SK-N-SH (cell line): ENCODE data around the gene TELO2. TPM values are rescaled to one million over a fixed set of nuclear protein-coding genes. Genes with fewer than 3 reads are reported as not detected.

ENCODE experiments used
- CTCF ChIA-PET: fragments of 300-600, 350-600 bp; formaldehyde crosslinking; extraction: SDS; loops from one replicate; lab custom pipeline; 2021; lab: Yijun Ruan, JAX
- POLR2A ChIA-PET: fragments of 350-600 bp; sonication (Branson Sonifier 250); formaldehyde crosslinking; extraction: SDS; loops from one replicate; lab custom pipeline; 2020; ENCODE audit warnings: antibody characterized with exemption, inconsistent platforms; lab: Yijun Ruan, JAX
- DNase-seq: peaks from one replicate; pipeline ENCODE4 v3.0.0; 2012
- H2AFZ ChIP-seq: fragments of 200-600 bp; sonication (generic); 2 replicates; pipeline ENCODE4 v1.8.1; 2016; ENCODE audit warnings: antibody characterized with exemption, mild to moderate bottlenecking, low read depth
- H3F3A ChIP-seq: fragments of 200-600 bp; sonication (generic); replicated peaks from 2 replicates; pipeline ENCODE3; 2016; ENCODE audit warnings: antibody characterized with exemption, mild to moderate bottlenecking; ENCODE audit not compliant: insufficient read depth
- H3K27ac ChIP-seq, 2 experiments: fragments of 200-500 bp in 1 of 2; fragments of 200-600 bp in 1 of 2; sonication (Bioruptor generic) in 1 of 2; sonication (generic), shearing (Covaris generic) in 1 of 2; 2 replicates each; pipeline versions ENCODE4 v1.5.1 to v1.6.1; 2014 to 2016; ENCODE audit warnings: low read depth in 2 of 2, inconsistent platforms in 1 of 2, low read length in 1 of 2, mild to moderate bottlenecking in 1 of 2, mixed read lengths in 1 of 2
- H3K27me3 ChIP-seq: fragments of 200-600 bp; sonication (generic), shearing (Covaris generic); 2 replicates; pipeline ENCODE4 v1.6.1; 2016; ENCODE audit warnings: mixed run types; ENCODE audit not compliant: insufficient read depth
- H3K36me3 ChIP-seq, 2 experiments: fragments of 200-500 bp in 1 of 2; fragments of 200-600 bp in 1 of 2; sonication (Bioruptor generic) in 1 of 2; sonication (generic) in 1 of 2; replicated peaks in 1 of 2; 2 replicates each; pipeline versions ENCODE3 to v1.5.1; 2014 to 2016; ENCODE audit warnings: low read length in 1 of 2, mild to moderate bottlenecking in 1 of 2; ENCODE audit not compliant: insufficient read depth in 2 of 2, control insufficient read depth in 1 of 2
- H3K4me1 ChIP-seq, 2 experiments: fragments of 200-500 bp in 1 of 2; fragments of 200-600 bp in 1 of 2; sonication (Bioruptor generic) in 1 of 2; sonication (generic), shearing (Covaris generic) in 1 of 2; 2 replicates each; pipeline versions ENCODE4 v1.5.1 to v1.6.1; 2014 to 2016; ENCODE audit warnings: low read depth in 1 of 2, low read length in 1 of 2, mixed run types in 1 of 2; ENCODE audit not compliant: insufficient read depth in 2 of 2, control insufficient read depth in 1 of 2
- H3K4me2 ChIP-seq: fragments of 200-600 bp; sonication (generic), shearing (Covaris generic); 2 replicates; pipeline ENCODE4 v1.6.1; 2017; ENCODE audit warnings: mixed run types
- H3K4me3 ChIP-seq, 2 experiments: fragments of 200-500 bp in 1 of 2; fragments of 200-600 bp in 1 of 2; sonication (Bioruptor generic) in 1 of 2; sonication (generic), shearing (Covaris generic) in 1 of 2; 2 replicates each; pipeline versions ENCODE4 v1.5.1 to v1.8.1; 2014 to 2016; ENCODE audit warnings: low read depth in 2 of 2, inconsistent platforms in 1 of 2, low read length in 1 of 2, mild to moderate bottlenecking in 1 of 2, mixed read lengths in 1 of 2, moderate library complexity in 1 of 2
- H3K79me2 ChIP-seq: fragments of 200-600 bp; sonication (generic); 2 replicates; pipeline ENCODE4 v1.8.1; 2017; ENCODE audit warnings: mild to moderate bottlenecking; ENCODE audit not compliant: insufficient read depth
- H3K9ac ChIP-seq: fragments of 200-600 bp; sonication (generic); 2 replicates; pipeline ENCODE4 v1.6.1; 2017; ENCODE audit warnings: mixed run types
- H3K9me2 ChIP-seq: fragments of 200-600 bp; sonication (generic); 2 replicates; pipeline ENCODE4 v1.6.1; 2017; ENCODE audit warnings: mixed run types
- H3K9me3 ChIP-seq: fragments of 200-600 bp; sonication (generic); 2 replicates; pipeline ENCODE4 v1.6.1; 2017; ENCODE audit warnings: mixed run types, mild to moderate bottlenecking, moderate library complexity
- H4K20me1 ChIP-seq: fragments of 200-600 bp; sonication (generic); 2 replicates; pipeline ENCODE4 v1.6.1; 2017; ENCODE audit warnings: mild to moderate bottlenecking, mixed run types; ENCODE audit not compliant: insufficient read depth
- CHD2 ChIP-seq: fragments of 150-350 bp; IDR thresholded peaks from 2 replicates; pipeline ENCODE4 v1.6.1; 2018; ENCODE audit warnings: low read length; ENCODE audit not compliant: partially characterized antibody
- CTCF ChIP-seq: fragments of 200-600 bp; sonication (generic); IDR thresholded peaks from 2 replicates; pipeline ENCODE4 v1.6.1; 2017; ENCODE audit warnings: antibody characterized with exemption, mild to moderate bottlenecking, moderate library complexity
- ELF1 ChIP-seq: IDR thresholded peaks from 2 replicates; pipeline ENCODE4 v1.4.0; 2012
- EP300 ChIP-seq, 2 experiments: IDR thresholded peaks; 2 replicates each; pipeline versions ENCODE4 v1.4.0 to v1.6.1; 2012; ENCODE audit warnings: borderline replicate concordance in 1 of 2, low read depth in 1 of 2, low read length in 1 of 2
- EZH2phosphoT487 ChIP-seq: fragments of 200-600 bp; sonication (generic); IDR thresholded peaks from 2 replicates; pipeline ENCODE4 v1.6.1; 2017; ENCODE audit warnings: low read depth, mixed run types, mild to moderate bottlenecking, antibody characterized with exemption, moderate library complexity, borderline replicate concordance
- FOSL2 ChIP-seq: IDR thresholded peaks from 2 replicates; pipeline ENCODE4 v1.4.0; 2012; ENCODE audit warnings: low read depth, mild to moderate bottlenecking, moderate library complexity, borderline replicate concordance
- FOXJ3 ChIP-seq: sonication (generic); formaldehyde crosslinking; IDR thresholded peaks from 2 replicates; pipeline ENCODE4 v1.5.1; 2020; ENCODE audit warnings: mild to moderate bottlenecking, missing genetic modification reagents
- GABPA ChIP-seq: IDR thresholded peaks from 2 replicates; pipeline ENCODE4 v1.4.0; 2012; ENCODE audit warnings: low read depth, mild to moderate bottlenecking
- GATA2 ChIP-seq: sonication (generic); formaldehyde crosslinking; IDR thresholded peaks from 2 replicates; pipeline ENCODE4 v1.5.0; 2020; ENCODE audit warnings: mild to moderate bottlenecking, missing genetic modification reagents
- JUND ChIP-seq: IDR thresholded peaks from 2 replicates; pipeline ENCODE4 v1.4.0; 2012
- MEF2A ChIP-seq: IDR thresholded peaks from 2 replicates; pipeline ENCODE4 v1.4.0; 2012; ENCODE audit warnings: low read depth, borderline replicate concordance
- NFIC ChIP-seq: IDR thresholded peaks from 2 replicates; pipeline ENCODE4 v1.4.0; 2012; ENCODE audit warnings: borderline replicate concordance
- PBX3 ChIP-seq: IDR thresholded peaks from 2 replicates; pipeline ENCODE4; 2012
- POLR2AphosphoS5 ChIP-seq: IDR thresholded peaks from 2 replicates; pipeline ENCODE4 v1.6.1; 2012; ENCODE audit warnings: low read depth, low read length
- RAD21 ChIP-seq: IDR thresholded peaks from 2 replicates; pipeline ENCODE4 v1.6.1; 2012; ENCODE audit warnings: mild to moderate bottlenecking, low read length
- RCOR1 ChIP-seq: fragments of 150-350 bp; IDR thresholded peaks from 2 replicates; pipeline ENCODE4 v1.6.1; 2017; ENCODE audit warnings: antibody characterized with exemption, low read length
- RFX5 ChIP-seq: IDR thresholded peaks from 2 replicates; pipeline ENCODE4 v1.6.1; 2012; ENCODE audit warnings: mild to moderate bottlenecking, improper control_type of control experiment, low read length
- SIN3A ChIP-seq: IDR thresholded peaks from 2 replicates; pipeline ENCODE4 v1.6.1; 2012; ENCODE audit warnings: low read depth, mild to moderate bottlenecking, low read length, moderate library complexity, borderline replicate concordance
- TAF1 ChIP-seq: IDR thresholded peaks from 2 replicates; pipeline ENCODE4 v1.6.1; 2012; ENCODE audit warnings: low read depth, mild to moderate bottlenecking, low read length, moderate library complexity, borderline replicate concordance
- TEAD4 ChIP-seq: IDR thresholded peaks from 2 replicates; pipeline ENCODE4 v1.4.0; 2012; ENCODE audit warnings: mild to moderate bottlenecking, borderline replicate concordance; ENCODE audit not compliant: insufficient read depth
- USF1 ChIP-seq: IDR thresholded peaks from 2 replicates; pipeline ENCODE4 v1.4.0; 2012; ENCODE audit warnings: low read depth, borderline replicate concordance
- USF2 ChIP-seq: fragments of 150-350 bp; IDR thresholded peaks from 2 replicates; pipeline ENCODE4 v1.6.1; 2017; ENCODE audit warnings: antibody characterized with exemption, low read length, low read depth, borderline replicate concordance
- YY1 ChIP-seq: IDR thresholded peaks from 2 replicates; pipeline ENCODE4 v1.4.0; 2012; ENCODE audit warnings: low read depth, mild to moderate bottlenecking
- WGBS: methylation state at CpG from one replicate; pipeline ENCODE4 v1.1.6; 2017; ENCODE audit warnings: low lambda C conversion rate; 5-methylcytosine and 5-hydroxymethylcytosine counted together
- polyA plus RNA-seq, 3 experiments: library from polyadenylated mRNA; depleted of rRNA; stranded (reverse); fragments of >200 nt; gene quantifications; 2 replicates each; pipeline ENCODE4 v1.2.3, GENCODE V29; 2012

TELO2 gene
- polyA plus RNA-seq, 1 of the 3 experiments (the other 2 are of a cell fraction) = 24.2 TPM

GRCh38 chr16:1458977-1459341, 34.2 kb upstream of the TELO2 start:
- 94% methylated on average over 9 of the region's 14 CpGs for WGBS
- no peak for DNase-seq
- POLR2A ChIA-PET = interaction anchor here (0.7 kb wide), 1 partner anchor 51 kb away, joined by 3 read pairs; no protein-coding TSS in a partner anchor

GRCh38 chr16:1459967-1460366, 33.2 kb upstream of the TELO2 start:
- no peaks in the 10 kb centered on the region for H3K9me3 ChIP-seq
- WGBS = 91% methylated on average over 7 of the region's 10 CpGs
- CTCF ChIA-PET = no interaction called here
- H3F3A ChIP-seq = no peaks in the 10 kb centered on the region
- H3K9ac ChIP-seq = no peak overlapping the region
- peaks cover 0 to 30% of the 10 kb centered on the region in 2 experiments for H3K36me3 ChIP-seq
- no peaks in the 10 kb centered on the region for H3K79me2 ChIP-seq
- H3K4me3 ChIP-seq = no peak overlapping the region
- H3K27me3 ChIP-seq = no peaks in the 10 kb centered on the region
- no peaks in the 10 kb centered on the region for H3K9me2 ChIP-seq
- DNase-seq = no peak
- H4K20me1 ChIP-seq = no peaks in the 10 kb centered on the region; the same call in 1 of the 2 replicates
- no peaks in the 10 kb centered on the region for H3K4me1 ChIP-seq
- POLR2A ChIA-PET = no interaction called here
- H3K27ac ChIP-seq = no peak overlapping the region
- TF ChIP-seq ELF1 (no peak), GABPA (no peak), USF2 (no peak), FOXJ3 (no peak), CHD2 (no peak), TEAD4 (no peak), RCOR1 (no peak), FOSL2 (no peak), RFX5 (no peak), EZH2phosphoT487 (no peak), MEF2A (no peak), CTCF (no peak), SIN3A (no peak), NFIC (no peak), PBX3 (no peak), POLR2AphosphoS5 (no peak), JUND (no peak), RAD21 (no peak), USF1 (no peak)
- no peak overlapping the region for H3K4me2 ChIP-seq
- H2AFZ ChIP-seq = no peak overlapping the region

More at GRCh38 chr16:1458977-1459341, 34.2 kb upstream of the TELO2 start:
- Histone ChIP-seq H3K9me3 (no peaks in the 10 kb centered on the region), H3K36me3 (peaks cover 0 to 36% of the 10 kb centered on the region in 2 experiments), H2AFZ (no peak overlapping the region), H3K79me2 (no peaks in the 10 kb centered on the region), H3K9me2 (no peaks in the 10 kb centered on the region), H3F3A (no peaks in the 10 kb centered on the region), H3K4me1 (no peaks in the 10 kb centered on the region), H3K4me2 (no peak overlapping the region), H3K4me3 (no peak overlapping the region), H3K9ac (no peak overlapping the region), H3K27me3 (no peaks in the 10 kb centered on the region), H4K20me1 (no peaks in the 10 kb centered on the region), H3K27ac (no peak overlapping the region)
- TF ChIP-seq GATA2 (no peak), EP300 (IDR thresholded peaks at IDR 0.05; ENCODE audit: borderline replicate concordance in 1 of 2, low read depth in 1 of 2, low read length in 1 of 2) (no peak), TEAD4 (no peak), TAF1 (no peak), YY1 (no peak), FOXJ3 (no peak)
- CTCF ChIA-PET = interaction anchor here (0.7 kb wide), 1 partner anchor 42 kb away, joined by 3 read pairs; no protein-coding TSS in a partner anchor
